ENCODE results near the gene PTGR3.

GRCh38 chr18:75256376-75256775 lies 47.4 kb upstream of the PTGR3 start:
- TF ChIP-seq, protein P1, sequence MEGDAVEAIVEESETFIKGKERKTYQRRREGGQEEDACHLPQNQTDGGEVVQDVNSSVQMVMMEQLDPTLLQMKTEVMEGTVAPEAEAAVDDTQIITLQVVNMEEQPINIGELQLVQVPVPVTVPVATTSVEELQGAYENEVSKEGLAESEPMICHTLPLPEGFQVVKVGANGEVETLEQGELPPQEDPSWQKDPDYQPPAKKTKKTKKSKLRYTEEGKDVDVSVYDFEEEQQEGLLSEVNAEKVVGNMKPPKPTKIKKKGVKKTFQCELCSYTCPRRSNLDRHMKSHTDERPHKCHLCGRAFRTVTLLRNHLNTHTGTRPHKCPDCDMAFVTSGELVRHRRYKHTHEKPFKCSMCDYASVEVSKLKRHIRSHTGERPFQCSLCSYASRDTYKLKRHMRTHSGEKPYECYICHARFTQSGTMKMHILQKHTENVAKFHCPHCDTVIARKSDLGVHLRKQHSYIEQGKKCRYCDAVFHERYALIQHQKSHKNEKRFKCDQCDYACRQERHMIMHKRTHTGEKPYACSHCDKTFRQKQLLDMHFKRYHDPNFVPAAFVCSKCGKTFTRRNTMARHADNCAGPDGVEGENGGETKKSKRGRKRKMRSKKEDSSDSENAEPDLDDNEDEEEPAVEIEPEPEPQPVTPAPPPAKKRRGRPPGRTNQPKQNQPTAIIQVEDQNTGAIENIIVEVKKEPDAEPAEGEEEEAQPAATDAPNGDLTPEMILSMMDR (IDR thresholded peaks at IDR 0.05): no peak
- no peak for TF ChIP-seq POLR2AphosphoS5 (IDR thresholded peaks at IDR 0.05)
- TF ChIP-seq POLR2A (IDR thresholded peaks at IDR 0.05): no peak
- TF ChIP-seq EP300 (IDR thresholded peaks at IDR 0.05): no peak
